ENCODE measurements around the gene SDF4.

Gene SDF4

GRCh38 chr1:1262758-1263157 lies 31.0 kb upstream of the SDF4 start:
- H4K20me1 ChIP-seq (ENCODE audit: insufficient read depth, low read length): peaks cover 12% of the 10 kb centered on the region

GRCh38 chr1:1262071-1262470 lies 30.3 kb upstream of the SDF4 start:
- Histone ChIP-seq H3K4me2 (ENCODE audit: low read length) (no peak overlapping the region), H3K27me3 (ENCODE audit: low read depth, low read length) (no peaks in the 10 kb centered on the region), H3K27ac (ENCODE audit: low read length) (no peak overlapping the region), H3K4me1 (ENCODE audit: low read length) (peaks cover 9% of the 10 kb centered on the region; the same call in 1 of the 2 replicates), H3K9me3 (ENCODE audit: insufficient read depth, low read length) (no peaks in the 10 kb centered on the region), H3K9ac (ENCODE audit: low read length) (no peak overlapping the region), H4K20me1 (ENCODE audit: insufficient read depth, low read length) (peaks cover 12% of the 10 kb centered on the region), H3K79me2 (ENCODE audit: low read length) (peaks cover 21% of the 10 kb centered on the region), H3K36me3 (replicated peaks; ENCODE audit: low read depth, low read length) (peaks cover 37% of the 10 kb centered on the region), H2AFZ (ENCODE audit: low read depth, low read length) (no peak overlapping the region), H3K4me3 (ENCODE audit: low read length) (no peak overlapping the region)
- TF ChIP-seq EZH2phosphoT487 (IDR thresholded peaks at IDR 0.05; ENCODE audit: low read depth): no peak
- no peak for TF ChIP-seq CTCF (IDR thresholded peaks at IDR 0.05; ENCODE audit: low read depth, low read length)

More at GRCh38 chr1:1262758-1263157, 31.0 kb upstream of the SDF4 start:
- H3K9ac ChIP-seq (ENCODE audit: low read length): no peak overlapping the region
- H3K9me3 ChIP-seq (ENCODE audit: insufficient read depth, low read length): no peaks in the 10 kb centered on the region
- peaks cover 44% of the 10 kb centered on the region for H3K36me3 ChIP-seq (replicated peaks; ENCODE audit: low read depth, low read length)
- peaks cover 9% of the 10 kb centered on the region; the same call in 1 of the 2 replicates for H3K4me1 ChIP-seq (ENCODE audit: low read length)
- no peak overlapping the region for H3K4me2 ChIP-seq (ENCODE audit: low read length)
- H3K27me3 ChIP-seq (ENCODE audit: low read depth, low read length): no peaks in the 10 kb centered on the region
- peaks cover 28% of the 10 kb centered on the region for H3K79me2 ChIP-seq (ENCODE audit: low read length)
- H3K4me3 ChIP-seq (ENCODE audit: low read length): no peak overlapping the region
- H2AFZ ChIP-seq (ENCODE audit: low read depth, low read length): no peak overlapping the region
- no peak overlapping the region for H3K27ac ChIP-seq (ENCODE audit: low read length)
- TF ChIP-seq EZH2phosphoT487 (IDR thresholded peaks at IDR 0.05; ENCODE audit: low read depth) (no peak), CTCF (IDR thresholded peaks at IDR 0.05; ENCODE audit: low read depth, low read length) (no peak)

- TF ChIP-seq CTCF (IDR thresholded peaks at IDR 0.05; ENCODE audit: low read depth, low read length): no peak
- TF ChIP-seq EZH2phosphoT487 (IDR thresholded peaks at IDR 0.05; ENCODE audit: low read depth): no peak
- Histone ChIP-seq H3K4me3 (ENCODE audit: low read length) (no peak overlapping the region), H3K27ac (ENCODE audit: low read length) (no peak overlapping the region), H3K79me2 (ENCODE audit: low read length) (peaks cover 19% of the 10 kb centered on the region; the same call in 1 of the 2 replicates), H3K27me3 (ENCODE audit: low read depth, low read length) (no peaks in the 10 kb centered on the region), H4K20me1 (ENCODE audit: insufficient read depth, low read length) (peaks cover 12% of the 10 kb centered on the region), H3K9ac (ENCODE audit: low read length) (no peak overlapping the region), H3K4me1 (ENCODE audit: low read length) (peaks cover 9% of the 10 kb centered on the region; the same call in 1 of the 2 replicates), H3K36me3 (replicated peaks; ENCODE audit: low read depth, low read length) (peaks cover 43% of the 10 kb centered on the region), H3K4me2 (ENCODE audit: low read length) (no peak overlapping the region), H3K9me3 (ENCODE audit: insufficient read depth, low read length) (no peaks in the 10 kb centered on the region), H2AFZ (ENCODE audit: low read depth, low read length) (no peak overlapping the region)
Observed at GRCh38 chr1:1260843-1261560, 29.2 kb upstream of the SDF4 start.

GRCh38 chr1:1259951-1260600 lies 28.3 kb upstream of the SDF4 start:
- H3K36me3 ChIP-seq (replicated peaks; ENCODE audit: low read depth, low read length): peaks cover 45% of the 10 kb centered on the region
- no peaks in the 10 kb centered on the region for H3K9me3 ChIP-seq (ENCODE audit: insufficient read depth, low read length)
- H3K27ac ChIP-seq (ENCODE audit: low read length): no peak overlapping the region
- H3K4me3 ChIP-seq (ENCODE audit: low read length): no peak overlapping the region
- TF ChIP-seq CTCF (IDR thresholded peaks at IDR 0.05; ENCODE audit: low read depth, low read length) (no peak), EZH2phosphoT487 (IDR thresholded peaks at IDR 0.05; ENCODE audit: low read depth) (no peak)
- no peaks in the 10 kb centered on the region for H3K27me3 ChIP-seq (ENCODE audit: low read depth, low read length)
- H3K4me1 ChIP-seq (ENCODE audit: low read length): peaks cover 9% of the 10 kb centered on the region; the same call in 1 of the 2 replicates
- no peak overlapping the region for H3K9ac ChIP-seq (ENCODE audit: low read length)
- H3K4me2 ChIP-seq (ENCODE audit: low read length): no peak overlapping the region
- peaks cover 14% of the 10 kb centered on the region; the same call in 1 of the 2 replicates for H3K79me2 ChIP-seq (ENCODE audit: low read length)
- no peak overlapping the region for H2AFZ ChIP-seq (ENCODE audit: low read depth, low read length)
- peaks cover 12% of the 10 kb centered on the region for H4K20me1 ChIP-seq (ENCODE audit: insufficient read depth, low read length)

All from OCI-LY3 (cell line).